22Rv1 (cell line): Measurements from ENCODE around the gene MAGI2.

Experiments
- CTCF ChIP-seq: fragments of 450-650 bp; IDR thresholded peaks from 2 replicates; pipeline ENCODE4 v1.5.1; 2017; ENCODE audit warnings: mild to moderate bottlenecking
- ZFX ChIP-seq: fragments of 450-650 bp; IDR thresholded peaks from 2 replicates; pipeline ENCODE4 v1.6.1; 2017; ENCODE audit warnings: antibody characterized with exemption, borderline replicate concordance

GRCh38 chr7:78684201-78684600, 769.3 kb downstream of the MAGI2 start:
- no peak for TF ChIP-seq CTCF
- no peak for TF ChIP-seq ZFX
